ENCODE measurements around the gene CRLF1. TPM values are rescaled to one million over a fixed set of nuclear protein-coding genes. Genes with fewer than 3 reads are reported as not detected.

CRLF1 gene
- polyA plus RNA-seq, 1 donor = 14.8 TPM

GRCh38 chr19:18636969-18637629, 30.5 kb upstream of the CRLF1 start, which contains the start of gene KLHL26:
TSS of gene KLHL26 (plus strand) at chr19:18637028. CDS start at chr19:18637055, 27 bp downstream.
- DNase-seq (ENCODE audit: low read depth) = no peak

- DNase-seq (ENCODE audit: low read depth) = peak; percentile 48
Measured at GRCh38 chr19:18636183-18636968, 29.8 kb upstream of the CRLF1 start.

GRCh38 chr19:18635831-18636182, 29.2 kb upstream of the CRLF1 start:
- no peak for DNase-seq (ENCODE audit: low read depth)

DNA sequence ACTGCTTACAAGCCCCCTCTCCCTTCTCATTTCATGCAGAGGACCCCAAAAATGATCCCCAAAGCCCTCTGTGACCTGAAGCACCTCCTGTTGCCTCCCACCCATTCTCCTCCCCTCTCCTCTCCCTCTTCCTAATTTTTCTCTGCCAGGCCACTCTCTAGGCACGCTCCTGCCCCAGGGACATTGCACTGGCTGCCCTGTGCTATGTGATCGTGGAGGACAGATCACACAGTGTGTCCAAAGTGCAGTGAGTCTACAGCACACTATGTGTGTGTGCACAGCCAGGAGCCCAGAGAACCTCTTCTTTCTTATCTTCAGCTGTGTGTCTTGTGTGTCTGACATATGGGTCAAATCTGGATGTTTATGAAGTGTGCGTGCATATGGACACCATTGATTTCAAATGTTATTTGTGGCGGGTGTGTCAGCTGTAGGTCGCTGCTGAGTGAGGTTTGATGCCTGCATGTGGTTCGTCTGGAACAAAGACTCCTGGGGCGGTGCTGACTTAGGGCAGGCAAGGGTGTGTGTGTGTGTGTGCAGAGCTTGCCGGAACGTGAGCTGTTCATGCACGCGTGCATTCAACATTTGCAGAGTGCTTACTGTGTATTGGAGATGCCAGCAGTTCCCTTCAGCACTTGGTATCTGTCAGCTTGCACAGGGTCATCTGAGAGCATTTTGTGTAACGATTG, 28.2 kb upstream of the CRLF1 start:
- DNase-seq (ENCODE audit: low read depth) = no peak

DNA sequence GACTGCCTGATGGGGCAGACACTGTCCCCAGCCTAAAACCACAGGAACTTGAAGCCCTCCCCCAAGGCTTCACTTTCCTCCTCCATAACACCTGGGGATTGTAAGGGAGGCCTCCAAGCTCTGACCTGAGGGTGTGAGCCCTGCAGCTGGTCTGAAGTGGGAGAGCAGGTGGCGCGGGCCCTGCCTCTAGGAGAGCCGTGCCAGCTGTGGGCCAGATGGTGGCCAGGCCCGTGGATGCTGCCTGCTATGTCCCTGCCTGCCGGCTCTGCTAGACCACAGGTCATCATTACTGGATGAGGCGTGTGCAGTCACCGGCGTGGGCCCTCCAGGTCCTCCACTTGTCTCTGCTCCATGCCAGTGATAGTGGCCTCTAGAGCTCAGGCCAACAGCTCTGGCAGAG, 26.7 kb upstream of the CRLF1 start:
- no peak for DNase-seq (ENCODE audit: low read depth)

GRCh38 chr19:18629166-18630088, 22.8 kb upstream of the CRLF1 start:
- no peak for DNase-seq (ENCODE audit: low read depth)

DNA sequence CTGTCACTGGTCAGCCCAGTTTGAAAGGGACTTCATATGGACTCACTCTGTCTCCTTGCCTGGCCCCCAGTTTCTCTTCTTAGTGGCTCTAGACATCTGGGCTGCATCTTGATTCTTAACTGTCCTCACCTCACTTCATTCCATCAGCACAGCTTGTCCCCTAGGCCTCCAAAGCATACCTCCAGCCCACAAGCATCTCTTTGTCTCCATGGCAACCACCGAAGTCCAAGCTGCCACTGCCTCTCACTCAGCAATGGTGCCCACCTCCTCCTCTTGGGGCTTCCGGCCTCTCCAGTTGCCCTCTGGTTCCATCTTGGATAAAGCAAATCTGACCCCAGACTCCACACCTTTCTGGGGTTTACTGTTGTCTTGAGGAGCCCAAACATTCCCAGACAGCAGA, 20.3 kb upstream of the CRLF1 start:
- DNase-seq (ENCODE audit: low read depth) = no peak

GRCh38 chr19:18620902-18621301, 14.3 kb upstream of the CRLF1 start:
- DNase-seq (ENCODE audit: low read depth) = no peak

DNA sequence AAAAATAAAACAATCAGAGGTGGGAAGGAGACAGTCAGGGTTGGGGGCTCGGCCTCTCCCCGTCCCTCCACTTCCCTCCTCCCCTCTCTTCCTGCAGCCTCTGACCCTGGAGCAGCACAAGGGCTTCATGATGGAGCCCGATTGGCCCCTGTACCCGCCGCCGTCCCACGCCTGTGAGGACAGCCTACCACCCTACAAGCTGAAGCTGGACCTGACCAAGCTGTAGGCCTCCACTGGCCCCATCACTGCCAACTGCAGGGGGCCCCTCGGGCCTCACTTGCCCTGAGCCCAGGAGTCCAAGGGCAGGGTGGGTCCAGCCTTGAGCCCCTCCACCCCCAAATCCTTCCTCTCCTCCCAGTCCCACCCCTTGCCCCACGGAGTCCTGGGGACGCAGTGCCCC, 13.7 kb upstream of the CRLF1 start:
- no peak for DNase-seq (ENCODE audit: low read depth)

DNA sequence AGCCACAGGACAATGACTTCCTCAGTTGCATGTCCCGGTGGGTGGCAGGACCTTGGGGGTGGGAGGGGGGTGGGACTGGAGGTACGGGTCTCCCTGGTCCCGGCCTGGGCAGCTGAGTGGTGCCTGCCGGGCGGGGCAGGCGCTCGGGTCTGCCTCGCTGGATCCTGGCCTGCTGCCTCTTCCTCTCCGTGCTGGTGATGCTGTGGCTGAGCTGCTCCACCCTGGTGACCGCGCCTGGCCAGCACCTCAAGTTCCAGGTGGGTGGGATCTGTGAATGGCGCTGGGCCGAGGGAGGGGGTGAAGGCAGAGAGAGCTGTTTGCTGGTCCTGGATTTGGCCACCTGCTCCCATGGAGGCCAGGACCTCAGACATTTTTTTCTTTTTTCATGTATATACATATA, 11.6 kb upstream of the CRLF1 start:
- DNase-seq (ENCODE audit: low read depth) = no peak

GRCh38 chr19:18617562-18617961, 11.0 kb upstream of the CRLF1 start:
- DNase-seq (ENCODE audit: low read depth) = no peak

- no peak for DNase-seq (ENCODE audit: low read depth)
Measured at GRCh38 chr19:18616023-18616422, 9.4 kb upstream of the CRLF1 start.

DNA sequence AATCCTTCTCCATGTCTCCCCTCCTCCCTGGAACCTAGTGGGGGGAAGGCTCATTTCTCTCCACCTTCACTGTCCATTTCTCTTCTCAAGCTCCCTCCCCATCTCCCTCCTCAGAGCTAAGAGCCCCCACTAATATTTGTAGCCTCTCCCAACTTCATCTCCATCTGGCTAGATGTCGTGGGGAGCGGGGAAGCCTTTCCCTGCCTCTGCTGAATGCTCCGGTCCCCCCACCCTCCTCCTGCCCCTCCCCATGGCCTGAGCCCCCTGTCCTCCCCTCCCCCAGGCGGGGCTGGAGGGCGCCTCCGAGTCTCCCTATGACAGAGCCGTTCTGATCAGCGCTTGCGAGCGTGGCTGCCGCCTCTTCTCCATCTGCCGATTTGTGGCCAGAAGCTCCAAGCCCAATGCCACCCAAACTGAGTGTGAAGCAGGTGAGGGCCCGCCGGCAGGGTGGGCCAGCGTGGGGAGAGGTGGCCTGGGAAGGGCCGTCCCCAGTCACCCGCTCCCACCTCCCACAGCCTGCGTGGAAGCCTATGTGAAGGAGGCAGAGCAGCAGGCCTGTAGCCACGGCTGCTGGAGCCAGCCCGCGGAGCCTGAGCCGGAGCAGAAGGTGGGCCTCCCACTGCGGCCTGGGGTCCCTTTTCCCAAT, 7.1 kb upstream of the CRLF1 start:
- DNase-seq (ENCODE audit: low read depth) = no peak

DNA sequence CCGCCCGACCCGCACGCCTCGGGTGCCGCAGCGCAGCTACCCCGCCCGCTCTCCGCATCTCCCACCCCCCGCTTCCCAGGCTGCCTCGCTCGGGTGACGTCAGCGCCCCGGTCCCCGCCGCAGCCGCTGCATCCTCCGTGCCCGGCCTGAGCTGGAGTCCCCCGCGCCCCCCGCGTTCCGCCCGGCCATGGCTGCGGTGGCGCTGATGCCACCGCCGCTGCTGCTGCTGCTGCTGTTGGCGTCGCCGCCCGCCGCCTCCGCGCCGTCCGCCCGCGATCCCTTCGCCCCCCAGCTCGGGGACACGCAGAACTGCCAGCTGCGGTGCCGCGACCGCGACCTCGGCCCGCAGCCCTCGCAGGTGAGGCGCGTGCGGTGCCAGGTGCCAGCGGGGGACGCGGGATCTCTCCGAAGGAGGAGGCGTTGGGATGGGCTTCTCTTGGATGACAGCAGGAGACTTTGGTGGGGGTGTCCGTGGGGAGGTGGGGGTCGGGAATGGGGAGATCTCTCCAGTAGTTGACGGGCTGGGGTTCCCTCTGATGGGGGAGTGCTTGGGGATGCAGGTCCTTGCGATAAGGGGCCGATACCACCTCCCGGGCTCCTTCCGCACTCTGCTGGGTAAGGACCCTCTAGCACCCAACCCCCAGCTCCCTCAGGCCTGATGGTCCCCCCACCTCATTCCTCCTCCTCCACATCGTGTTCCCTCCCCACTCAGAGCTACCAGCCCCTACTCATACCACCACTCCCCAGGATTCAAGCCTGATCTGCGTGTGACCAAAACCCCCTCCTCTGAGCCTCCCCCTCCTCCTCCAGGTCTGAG, 6.4 kb upstream of the CRLF1 start, which contains the start of gene TMEM59L:
TMEM59L (plus strand) TSS at position 99 of the 817 bp plus-strand sequence; CDS start at position 188, 89 bp downstream.
- no peak for DNase-seq (ENCODE audit: low read depth)

DNA sequence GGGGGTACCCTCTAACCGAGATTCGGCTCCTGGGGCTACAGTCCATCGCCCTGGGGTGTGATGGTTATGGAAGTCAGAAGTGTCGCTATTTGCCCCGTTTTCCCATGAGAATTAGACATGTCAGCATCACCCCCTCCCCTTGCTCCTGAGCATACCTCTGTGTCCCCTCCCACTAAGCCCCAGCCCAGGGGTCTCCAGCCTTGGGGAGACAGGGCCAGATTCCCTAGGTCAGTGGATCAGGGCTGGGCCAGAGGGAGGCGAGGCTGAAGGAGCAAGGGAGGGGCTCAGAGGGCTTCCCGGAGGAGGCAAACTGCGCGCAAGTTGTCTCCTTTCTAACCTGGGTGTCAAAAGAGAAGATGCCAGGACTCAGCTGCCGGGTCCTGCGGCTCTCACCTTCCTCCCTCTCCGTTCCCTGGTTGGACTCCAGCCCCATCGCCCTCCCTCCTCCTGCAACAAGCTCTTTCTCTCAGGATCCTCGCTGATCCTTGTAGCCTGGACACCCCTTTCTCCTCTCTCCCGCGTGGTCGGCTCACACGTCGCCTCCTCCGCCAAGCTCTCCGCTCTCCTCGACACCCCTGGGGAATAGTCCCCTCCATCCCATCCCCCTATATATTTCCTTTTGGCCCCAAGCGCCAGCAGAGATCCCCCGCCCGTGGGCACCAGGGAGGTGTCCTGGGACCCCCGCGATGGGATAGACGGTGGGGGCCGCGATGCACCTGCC, 5.6 kb upstream of the CRLF1 start:
- no peak for DNase-seq (ENCODE audit: low read depth)

DNA sequence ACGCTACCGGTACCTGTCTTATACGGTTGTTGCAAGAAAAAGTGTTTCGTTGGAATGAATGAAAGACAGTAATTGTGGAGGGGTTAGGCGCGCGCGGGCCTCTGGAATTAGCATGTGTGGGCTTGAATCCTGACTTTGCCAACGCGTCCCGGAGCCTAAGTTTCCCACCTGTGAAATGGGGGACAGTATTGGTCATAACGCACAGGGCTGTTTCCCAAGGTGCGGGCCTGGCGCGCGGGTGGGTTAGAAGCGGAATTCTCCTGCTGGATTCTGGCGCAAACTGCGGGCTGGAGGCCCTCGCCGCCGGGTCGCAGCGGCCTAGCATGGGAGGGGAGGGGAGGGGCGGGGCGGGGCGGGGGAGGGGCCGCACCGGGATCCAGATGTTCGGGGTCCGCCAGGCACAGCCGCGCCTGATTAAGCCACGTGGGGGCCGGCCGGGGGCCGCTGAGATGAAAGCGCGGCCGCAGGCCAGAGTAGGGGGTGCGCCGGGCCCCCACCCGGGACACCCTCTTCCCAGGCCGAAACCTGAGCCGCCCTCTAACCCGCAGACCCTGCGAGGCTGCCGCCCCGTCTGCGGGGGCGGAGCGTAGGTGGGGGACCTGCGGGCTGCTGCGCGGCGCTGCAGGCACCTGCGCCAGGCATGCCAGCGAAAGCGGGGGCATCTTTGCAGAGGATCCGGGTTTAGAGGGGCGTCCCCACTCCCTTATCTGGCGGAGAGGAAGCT, 4.9 kb upstream of the CRLF1 start:
- no peak for DNase-seq (ENCODE audit: low read depth)

DNA sequence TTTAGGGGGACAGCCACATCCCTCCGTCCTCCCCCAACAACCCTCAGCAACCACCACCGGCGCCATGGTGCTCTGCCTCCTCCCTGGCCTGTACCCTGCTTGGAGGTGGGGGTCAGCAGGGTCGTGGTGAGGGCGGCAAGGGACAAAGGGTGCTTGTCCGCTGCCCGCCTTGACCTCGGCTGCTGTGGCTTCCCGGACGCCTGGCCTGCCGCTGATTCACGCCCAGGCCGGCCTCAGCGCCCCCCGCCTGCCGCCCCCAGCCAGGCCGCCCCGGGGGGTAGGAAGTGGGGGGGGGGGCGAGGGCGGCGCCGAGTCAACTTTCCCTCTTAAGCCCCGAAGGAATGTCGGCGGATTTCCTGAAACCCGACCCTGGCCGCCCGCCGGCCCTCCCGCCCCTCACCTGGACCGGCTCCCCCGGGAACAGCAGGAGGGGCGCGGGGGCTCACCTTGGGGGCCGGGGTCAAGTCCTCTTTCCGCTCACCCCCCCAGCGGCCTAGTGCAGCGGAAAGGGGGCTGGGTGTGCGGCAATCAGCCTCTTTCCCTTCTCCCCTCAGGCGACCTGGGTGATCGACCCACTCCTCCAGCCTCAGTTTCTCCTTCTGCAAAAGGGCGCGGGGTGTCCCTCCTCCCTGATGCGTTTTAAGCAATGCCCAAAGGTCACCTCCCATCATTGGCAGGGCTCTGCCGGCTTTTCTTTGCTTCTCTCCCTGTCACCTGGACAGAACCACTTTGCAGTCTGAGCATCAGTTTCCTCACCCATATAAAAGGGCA, 4.1 kb upstream of the CRLF1 start:
- DNase-seq (ENCODE audit: low read depth) = no peak

GRCh38 chr19:18610245-18610555, 3.6 kb upstream of the CRLF1 start:
- no peak for DNase-seq (ENCODE audit: low read depth)

All from forelimb muscle (tissue), 1 donor.